HepG2 (cell line): Measurements from ENCODE around the gene ACTR1A. TPM values are rescaled to one million over a fixed set of nuclear protein-coding genes. Genes with fewer than 3 reads are reported as not detected.
A peak's percentile ranks its signal among the peaks of the same experiment; 100 is the strongest.

Experiments
- microRNA counts: library from miRNA; unstranded; fragments of <30 nt; microRNA quantifications from one replicate; lab custom pipeline; 2015
- microRNA-seq: library from miRNA; unstranded; fragments of <30 nt; microRNA quantifications from one replicate; pipeline ENCODE4, GENCODE V29; 2020
- polyA plus RNA-seq, 8 experiments: library from polyadenylated mRNA; depleted of rRNA in 3 of 8; stranded (reverse) in 7 of 8; unstranded in 1 of 8; fragments of >200 nt; fragmentation: Illumina TruSeq in 4 of 8; extraction: Trizol in 4 of 8; gene quantifications; 2 replicates each; pipeline versions ENCODE4 v1.2.1 to v1.2.3, GENCODE V29; 2011 to 2016; ENCODE audit warnings: low read depth in 4 of 8, missing spikeins in 1 of 8, mixed read lengths in 1 of 8; ENCODE audit not compliant: insufficient read depth in 1 of 8
- small RNA-seq, 3 experiments: library from RNA; depleted of rRNA; stranded (forward); fragments of <200 nt; gene quantifications; one replicate each; pipeline ENCODE3, GENCODE V24; 2012; ENCODE audit warnings: low read depth in 2 of 3, low replicate concordance in 1 of 3; ENCODE audit not compliant: insufficient read length in 3 of 3, insufficient read depth in 2 of 3
- total RNA-seq, 5 experiments: library from RNA; depleted of rRNA; stranded (reverse); fragments of >200 nt; fragmentation: Illumina TruSeq; extraction: Trizol; gene quantifications; 2 replicates each; pipeline ENCODE4 v1.2.3, GENCODE V29; 2016; ENCODE audit warnings: low read depth in 1 of 5

ACTR1A gene
- total and polyA plus RNA-seq, 2 of the 13 experiments (the other 11 are each of a cell fraction or from before 2014, with no cell fraction given) = 59.6 to 62.8 TPM

MicroRNA genes within 50 kb of the gene (microRNA counts, 767-probe panel; counts per million panel counts)
- not detected for microRNA hsa-miR-146b-3p (lab: Ali Mortazavi, UCI)
- microRNA hsa-miR-146b-5p (lab: Ali Mortazavi, UCI) = not detected

Small RNA genes within 50 kb of the gene (microRNA-seq; reads per million reads assigned to microRNA genes)
- 1,701 reads per million, percentile 92 among the genes with 10 or more reads in this experiment for gene MIR146B

Small RNA genes within 50 kb of the gene (small RNA-seq; reads per million reads assigned to genes)
- 3.0 to 467 (median 237) reads per million in 3 experiments for gene MIR146B

Other genes starting within 250 kb of the ACTR1A start
- 7.7 and 8.2 TPM in 2 replicates for gene NFKB2, start 107.0 kb downstream of the ACTR1A start, total RNA-seq (2016; rRNA removed; fragmentation: Illumina TruSeq; extraction: Trizol)
- 12.5 and 15.5 TPM in 2 replicates for gene NFKB2, start 107.0 kb downstream of the ACTR1A start, polyA plus RNA-seq (2011; rRNA removed)
- 0.11 and 0.35 TPM in 2 replicates for gene PSD, start 83.9 kb downstream of the ACTR1A start, total RNA-seq (2016; rRNA removed; fragmentation: Illumina TruSeq; extraction: Trizol)
- 0.58 and 0.59 TPM in 2 replicates for gene PSD, start 83.9 kb downstream of the ACTR1A start, polyA plus RNA-seq (2011; rRNA removed)
- 8.3 and 8.6 TPM in 2 replicates for gene FBXL15, start 81.9 kb downstream of the ACTR1A start, total RNA-seq (2016; rRNA removed; fragmentation: Illumina TruSeq; extraction: Trizol)
- 4.3 and 6.4 TPM in 2 replicates for gene FBXL15, start 81.9 kb downstream of the ACTR1A start, polyA plus RNA-seq (2011; rRNA removed)
- 13.0 and 13.1 TPM in 2 replicates for gene CUEDC2, start 70.1 kb downstream of the ACTR1A start, total RNA-seq (2016; rRNA removed; fragmentation: Illumina TruSeq; extraction: Trizol)
- gene CUEDC2, start 70.1 kb downstream of the ACTR1A start, polyA plus RNA-seq (2011; rRNA removed) = 18.4 and 19.3 TPM in 2 replicates
- gene C10orf95, start 51.2 kb downstream of the ACTR1A start, total RNA-seq (2016; rRNA removed; fragmentation: Illumina TruSeq; extraction: Trizol) = 0.07 TPM in 1 of 2 replicates, not detected in the other
- gene C10orf95, start 51.2 kb downstream of the ACTR1A start, polyA plus RNA-seq (2011; rRNA removed) = 0.05 TPM in 2 replicates
- gene SUFU, start 1.3 kb upstream of the ACTR1A start, total RNA-seq (2016; rRNA removed; fragmentation: Illumina TruSeq; extraction: Trizol) = 2.9 and 4.0 TPM in 2 replicates
- 5.5 and 6.7 TPM in 2 replicates for gene SUFU, start 1.3 kb upstream of the ACTR1A start, polyA plus RNA-seq (2011; rRNA removed)
- gene TRIM8, start 141.8 kb upstream of the ACTR1A start, total RNA-seq (2016; rRNA removed; fragmentation: Illumina TruSeq; extraction: Trizol) = 38.9 and 39.8 TPM in 2 replicates
- 66.5 and 84.1 TPM in 2 replicates for gene TRIM8, start 141.8 kb upstream of the ACTR1A start, polyA plus RNA-seq (2011; rRNA removed)
- 6.6 and 10.0 TPM in 2 replicates for gene ARL3, start 211.7 kb upstream of the ACTR1A start, total RNA-seq (2016; rRNA removed; fragmentation: Illumina TruSeq; extraction: Trizol)
- 3.9 and 5.2 TPM in 2 replicates for gene ARL3, start 211.7 kb upstream of the ACTR1A start, polyA plus RNA-seq (2011; rRNA removed)
- gene SFXN2, start 211.9 kb upstream of the ACTR1A start, total RNA-seq (2016; rRNA removed; fragmentation: Illumina TruSeq; extraction: Trizol) = 20.6 and 21.1 TPM in 2 replicates
- gene SFXN2, start 211.9 kb upstream of the ACTR1A start, polyA plus RNA-seq (2011; rRNA removed) = 12.8 and 13.2 TPM in 2 replicates
- gene WBP1L, start 241.2 kb upstream of the ACTR1A start, total RNA-seq (2016; rRNA removed; fragmentation: Illumina TruSeq; extraction: Trizol) = 8.3 and 11.6 TPM in 2 replicates
- 12.3 and 14.9 TPM in 2 replicates for gene WBP1L, start 241.2 kb upstream of the ACTR1A start, polyA plus RNA-seq (2011; rRNA removed)